Rectal smooth muscle tissue (tissue), 1 donor: ENCODE measurements around the gene IFNLR1.

Experiments
- H3K27ac ChIP-seq: one replicate; pipeline ENCODE4 v1.7.0; 2013; ENCODE audit warnings: low read depth, low read length, inconsistent platforms
- H3K27me3 ChIP-seq: one replicate; pipeline ENCODE4 v1.7.0; 2013; ENCODE audit warnings: low read length; ENCODE audit not compliant: control insufficient read depth, insufficient read depth
- H3K36me3 ChIP-seq: one replicate; pipeline ENCODE4 v1.7.0; 2013; ENCODE audit warnings: low read length; ENCODE audit not compliant: control insufficient read depth, insufficient read depth
- H3K4me1 ChIP-seq: one replicate; pipeline ENCODE4 v1.7.0; 2013; ENCODE audit warnings: low read length; ENCODE audit not compliant: control insufficient read depth, insufficient read depth
- H3K4me3 ChIP-seq: one replicate; pipeline ENCODE4 v1.7.0; 2013; ENCODE audit warnings: low read length
- H3K9ac ChIP-seq: one replicate; pipeline ENCODE4 v1.7.0; 2013; ENCODE audit warnings: low read length

The IFNLR1 gene

DNA sequence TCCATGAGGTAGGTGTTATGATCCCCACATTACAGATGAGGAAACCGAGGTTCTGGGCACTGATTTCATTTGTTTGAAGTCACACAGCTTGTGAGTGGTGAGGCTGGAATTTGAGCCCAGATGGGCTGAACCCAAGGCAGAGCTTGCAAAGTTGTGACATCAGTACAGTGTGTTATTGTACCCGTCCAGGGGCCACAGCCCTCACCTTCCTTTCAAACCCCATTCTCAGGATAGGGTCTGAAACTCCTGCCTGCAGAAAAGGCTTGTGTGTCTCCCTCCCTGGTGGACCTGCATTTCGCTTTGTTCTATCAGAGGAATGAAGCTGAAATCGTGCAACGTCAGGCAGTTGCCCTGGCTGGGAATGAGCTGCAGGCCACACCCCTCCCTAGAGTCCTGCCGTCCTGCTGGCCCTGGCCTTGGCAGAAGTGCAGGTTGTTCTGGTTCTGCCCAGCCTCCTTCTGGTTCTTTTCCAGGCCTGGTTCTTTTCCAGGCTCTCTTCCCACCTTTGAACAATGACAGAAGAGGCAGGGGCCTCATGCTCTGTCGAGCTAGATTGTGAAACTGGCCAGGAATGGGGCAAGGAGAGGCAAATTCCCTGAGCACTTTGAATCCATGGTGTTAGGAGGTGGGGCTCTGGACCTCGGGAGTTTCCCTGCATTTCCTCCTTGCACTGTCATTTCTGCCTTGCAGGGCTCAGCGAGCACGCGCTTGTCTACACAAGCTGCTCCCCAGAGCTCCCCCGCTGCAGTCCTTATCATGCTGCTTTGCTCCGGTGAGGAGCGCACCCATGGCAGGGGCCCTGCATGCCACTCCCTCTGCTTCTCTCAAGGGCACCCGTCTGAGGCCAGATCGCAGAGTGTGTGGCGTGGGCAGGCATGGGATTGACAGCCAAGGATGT is 67.0 kb downstream of the IFNLR1 start:
- Histone ChIP-seq H3K9ac (no peak overlapping the region), H3K36me3 (peaks cover 2% of the 10 kb centered on the region), H3K4me3 (no peak overlapping the region), H3K4me1 (peaks cover 4% of the 10 kb centered on the region), H3K27ac (no peak overlapping the region), H3K27me3 (no peaks in the 10 kb centered on the region)

DNA sequence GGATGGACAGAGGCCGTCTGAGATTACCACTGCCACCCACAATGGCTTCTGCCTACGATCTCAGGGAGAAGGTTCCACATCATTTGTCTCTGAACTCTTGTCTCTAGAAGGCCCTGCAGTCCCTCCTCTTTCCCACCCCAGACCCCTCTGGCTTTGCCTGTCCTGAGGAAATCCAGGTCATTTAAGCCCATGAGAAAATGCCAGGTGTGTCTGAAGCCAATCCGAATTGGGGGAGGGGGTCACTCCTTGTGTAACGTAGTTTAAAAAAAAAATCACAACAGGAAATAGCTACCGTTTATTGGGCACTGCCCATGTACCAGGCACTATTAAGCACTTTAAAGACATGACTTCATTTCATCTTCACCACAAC is 67.6 kb downstream of the IFNLR1 start:
- no peaks in the 10 kb centered on the region for H3K27me3 ChIP-seq
- no peak overlapping the region for H3K27ac ChIP-seq
- no peak overlapping the region for H3K9ac ChIP-seq
- H3K36me3 ChIP-seq: peaks cover 2% of the 10 kb centered on the region
- no peak overlapping the region for H3K4me3 ChIP-seq
- peaks cover 4% of the 10 kb centered on the region for H3K4me1 ChIP-seq

DNA sequence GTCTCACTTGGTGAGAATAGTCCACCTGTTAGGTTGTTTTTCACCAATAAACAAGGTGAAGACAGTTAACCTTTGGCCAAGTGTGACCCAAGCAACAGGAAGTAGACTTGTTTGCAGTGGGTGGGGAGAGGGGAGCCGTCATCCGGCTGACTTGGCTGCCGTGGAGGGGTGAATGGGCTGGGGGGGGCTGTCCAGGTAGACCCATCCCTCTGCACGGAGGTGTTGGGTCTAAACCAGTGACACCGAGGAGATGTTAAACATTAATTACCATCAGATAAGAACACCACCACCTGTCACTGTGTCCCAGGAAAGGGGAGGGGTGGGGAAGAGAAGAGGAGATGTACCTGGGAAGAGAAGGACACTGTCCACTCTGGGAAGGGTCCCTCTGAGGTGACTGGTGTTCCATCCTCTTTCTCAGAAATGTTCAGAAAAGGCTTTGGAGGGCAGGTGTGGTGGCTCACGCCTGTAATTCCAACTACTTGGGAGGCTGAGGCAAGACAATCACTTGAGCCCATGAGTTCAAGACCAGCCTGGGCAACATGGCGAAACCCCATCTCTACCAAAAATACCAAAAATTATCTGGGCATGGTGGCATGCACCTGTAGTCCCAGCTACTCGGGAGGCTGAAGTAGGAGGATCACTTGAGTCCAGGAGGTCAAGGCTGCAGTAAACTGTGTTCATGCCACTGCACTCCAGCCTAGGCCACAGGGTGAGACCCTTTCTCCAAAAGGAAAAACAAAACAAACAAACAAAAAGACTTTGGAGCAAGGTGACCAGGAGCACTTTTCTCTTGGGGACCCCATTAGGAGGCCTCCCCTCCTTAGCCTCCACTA is 68.5 kb downstream of the IFNLR1 start:
- Histone ChIP-seq H3K27ac (no peak overlapping the region), H3K9ac (no peak overlapping the region), H3K4me3 (no peak overlapping the region), H3K36me3 (peaks cover 2% of the 10 kb centered on the region), H3K27me3 (no peaks in the 10 kb centered on the region), H3K4me1 (peaks cover 4% of the 10 kb centered on the region)

DNA sequence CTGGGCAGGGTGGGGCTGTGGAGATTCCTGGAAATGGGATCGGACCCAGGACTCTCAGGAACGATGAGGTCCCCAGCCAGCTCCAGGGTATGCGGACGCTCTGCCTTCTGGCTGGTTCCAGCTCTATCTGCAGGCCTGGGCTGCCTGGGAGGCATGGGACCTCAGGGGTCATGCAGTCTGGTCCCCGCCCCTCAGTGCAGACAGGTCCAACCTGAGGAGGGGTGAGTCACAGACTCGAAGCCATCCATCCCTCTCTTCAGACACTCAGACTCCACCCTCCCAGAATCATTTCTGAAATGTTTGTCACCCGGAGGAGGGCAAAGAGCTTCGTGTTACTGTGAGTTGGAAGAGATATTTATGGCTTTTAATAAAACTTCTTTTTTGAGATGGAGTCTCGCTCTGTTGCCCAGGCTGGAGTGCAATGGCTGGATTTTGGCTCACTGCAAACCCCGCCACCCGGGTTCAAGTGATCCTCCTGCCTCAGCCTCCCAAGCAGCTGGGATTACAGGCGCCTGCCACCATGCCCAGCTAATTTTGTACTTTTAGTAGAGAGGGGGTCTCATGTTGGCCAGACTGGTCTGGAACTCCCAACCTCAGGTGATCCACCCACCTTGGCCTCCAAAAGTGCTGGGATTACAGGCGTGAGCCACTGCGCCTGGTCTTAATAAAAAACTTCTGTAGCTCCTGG is 69.2 kb downstream of the IFNLR1 start:
- H3K27ac ChIP-seq: no peak overlapping the region
- H3K4me3 ChIP-seq: no peak overlapping the region
- no peaks in the 10 kb centered on the region for H3K27me3 ChIP-seq
- no peak overlapping the region for H3K9ac ChIP-seq
- H3K36me3 ChIP-seq: peaks cover 2% of the 10 kb centered on the region
- peaks cover 4% of the 10 kb centered on the region for H3K4me1 ChIP-seq

DNA sequence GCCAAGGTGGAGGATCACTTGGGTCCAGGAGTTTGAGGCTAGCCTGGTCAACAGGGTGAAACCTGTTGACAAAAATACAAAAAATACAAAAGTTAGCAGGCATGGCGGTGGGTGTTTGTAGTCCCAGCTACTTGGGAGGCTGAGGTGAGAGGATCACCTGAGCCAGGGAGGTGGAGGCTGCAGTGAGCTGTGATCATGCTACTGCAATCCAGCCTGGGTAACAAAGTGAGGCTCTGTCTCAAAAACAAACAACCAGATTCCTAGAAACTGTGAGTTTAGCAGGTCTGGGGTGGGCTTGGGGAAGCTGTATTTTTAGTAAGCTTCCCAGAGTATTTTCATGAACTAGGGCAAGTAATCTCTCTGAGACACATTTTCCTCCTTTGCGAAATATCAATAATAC is 70.0 kb downstream of the IFNLR1 start:
- Histone ChIP-seq H3K27ac (no peak overlapping the region), H3K36me3 (peaks cover 2% of the 10 kb centered on the region), H3K4me3 (no peak overlapping the region), H3K27me3 (no peaks in the 10 kb centered on the region), H3K4me1 (peaks cover 4% of the 10 kb centered on the region), H3K9ac (no peak overlapping the region)

DNA sequence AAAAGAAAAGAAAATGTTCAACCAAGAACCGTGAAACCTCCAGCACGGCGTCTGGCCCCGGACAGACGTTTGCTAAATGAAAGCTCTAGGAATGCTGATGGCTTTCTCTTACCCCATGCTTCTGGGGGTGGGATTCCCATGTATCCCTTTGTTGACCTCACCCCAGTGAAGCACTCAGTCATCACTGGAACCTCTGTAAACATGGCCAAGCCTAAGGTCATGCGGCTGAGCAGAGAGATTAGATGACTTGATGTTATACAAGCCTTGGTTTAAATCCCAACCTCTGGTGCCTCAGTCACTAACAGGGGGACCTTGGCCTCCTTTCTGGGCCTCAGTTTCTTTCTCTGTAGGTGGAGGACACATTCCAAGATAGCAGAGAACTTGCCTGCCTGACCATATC is 72.3 kb downstream of the IFNLR1 start:
- no peak overlapping the region for H3K27ac ChIP-seq
- H3K36me3 ChIP-seq: no peaks in the 10 kb centered on the region
- H3K27me3 ChIP-seq: no peaks in the 10 kb centered on the region
- H3K4me3 ChIP-seq: no peak overlapping the region
- H3K9ac ChIP-seq: no peak overlapping the region
- H3K4me1 ChIP-seq: no peaks in the 10 kb centered on the region

DNA sequence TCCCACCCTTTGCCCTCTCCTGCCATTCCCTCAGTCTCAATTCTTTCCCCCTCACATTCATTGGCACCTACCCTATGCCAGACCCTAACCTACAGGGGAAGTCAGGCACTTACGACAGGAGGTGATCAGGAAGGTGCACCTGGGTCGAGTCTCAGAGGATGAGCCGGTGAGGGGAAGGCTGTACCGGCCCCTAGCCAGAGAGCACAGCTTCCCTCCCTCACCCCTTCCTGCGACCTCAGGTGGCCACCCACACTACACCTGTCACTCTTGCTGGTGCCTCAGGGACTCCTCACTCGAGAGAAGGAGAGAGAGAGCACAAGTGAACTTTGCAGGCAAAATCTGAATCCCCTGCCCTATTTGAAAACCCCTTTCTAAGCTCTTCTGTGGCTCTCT is 73.5 kb downstream of the IFNLR1 start:
- Histone ChIP-seq H3K9ac (no peak overlapping the region), H3K4me1 (no peaks in the 10 kb centered on the region), H3K36me3 (no peaks in the 10 kb centered on the region), H3K27me3 (no peaks in the 10 kb centered on the region), H3K27ac (no peak overlapping the region), H3K4me3 (no peak overlapping the region)

DNA sequence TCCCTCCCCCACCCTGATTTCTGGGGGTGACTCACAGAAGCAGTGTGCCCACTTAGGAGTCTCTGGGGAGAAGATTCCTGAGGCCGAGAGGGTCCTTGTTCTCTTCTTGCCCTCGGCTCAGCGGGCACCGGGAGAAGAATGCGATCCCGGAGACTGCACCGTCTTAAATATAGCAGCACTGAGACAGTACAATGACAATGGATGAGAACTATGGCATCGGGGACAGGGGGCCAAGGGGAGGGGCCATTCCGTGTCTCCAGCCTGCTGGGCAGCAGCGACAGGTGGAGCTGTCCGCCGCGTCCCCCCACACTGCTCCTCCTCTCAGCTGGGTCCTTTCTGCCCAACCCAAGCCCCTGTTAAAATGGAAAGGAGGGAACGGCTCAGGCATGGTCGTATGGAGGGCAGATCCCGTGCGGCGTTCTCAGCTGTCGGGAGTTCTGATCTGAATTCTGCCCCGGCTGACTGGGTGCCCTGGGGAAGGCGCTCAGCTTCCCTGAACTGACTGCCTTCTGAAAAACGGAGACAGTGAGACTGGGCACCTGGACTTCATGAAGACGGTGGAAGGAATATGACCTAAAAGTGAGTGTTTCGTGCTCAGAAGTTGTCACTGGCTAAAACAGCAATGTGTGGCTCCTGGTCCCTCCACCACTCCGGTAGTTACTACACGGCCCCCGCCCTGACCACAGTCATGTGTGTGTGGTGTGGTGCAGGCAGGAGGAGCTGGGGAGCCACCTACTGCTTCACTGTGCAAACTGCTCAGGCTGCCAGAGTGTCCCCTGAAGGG is 74.9 kb downstream of the IFNLR1 start, which contains the start of gene MYOM3:
TSS of gene MYOM3 (minus strand) at position 140 of the 784 bp plus-strand sequence. CDS start 3,499 bp downstream, outside the sequence.
- H3K4me3 ChIP-seq: peak within 1 kb of the TSS; percentile 40
- no peak within 1 kb of the TSS for H3K27ac ChIP-seq
- H3K9ac ChIP-seq: no peak within 1 kb of the TSS
- no peaks in the 10 kb centered on the region for H3K36me3 ChIP-seq
- no peaks in the 10 kb centered on the region for H3K27me3 ChIP-seq
- no peaks in the 10 kb centered on the region for H3K4me1 ChIP-seq

DNA sequence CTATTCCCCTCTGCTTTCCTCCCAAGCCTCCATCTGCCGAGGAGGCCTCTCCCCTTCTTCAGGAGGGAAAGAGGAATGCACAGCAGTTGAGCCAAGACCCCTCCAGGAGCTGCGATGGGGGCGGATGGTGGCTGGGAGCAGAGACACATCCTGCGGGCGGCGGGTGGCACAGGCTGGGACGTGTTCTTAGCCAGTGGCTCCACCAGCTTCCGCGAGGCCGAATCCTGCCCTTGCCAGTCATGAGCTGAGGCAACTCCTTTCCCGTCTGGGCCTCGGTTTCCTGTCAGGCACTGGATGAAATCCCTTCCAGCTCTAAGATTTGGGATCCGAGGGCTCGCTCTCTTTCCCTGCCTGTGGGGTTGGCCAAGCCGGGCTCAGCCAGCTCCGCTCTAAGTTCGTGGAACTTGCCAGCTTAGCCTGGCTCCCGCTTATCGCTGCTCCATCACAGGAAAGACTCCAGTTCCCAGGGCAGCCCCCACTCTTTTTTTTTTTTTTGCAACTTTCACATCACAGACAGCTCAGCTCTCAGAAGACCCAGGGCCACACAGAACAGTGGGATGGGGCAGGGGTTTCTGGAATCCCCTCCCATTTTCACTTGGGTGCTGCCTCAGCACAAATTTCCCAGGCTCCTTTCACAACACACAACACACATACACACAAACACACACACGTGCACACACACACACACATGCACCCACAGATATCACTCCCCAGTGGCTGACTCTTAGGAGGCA is 75.7 kb downstream of the IFNLR1 start:
- H3K27me3 ChIP-seq: no peaks in the 10 kb centered on the region
- no peak overlapping the region for H3K27ac ChIP-seq
- no peak overlapping the region for H3K4me3 ChIP-seq
- no peaks in the 10 kb centered on the region for H3K36me3 ChIP-seq
- H3K9ac ChIP-seq: no peak overlapping the region
- H3K4me1 ChIP-seq: no peaks in the 10 kb centered on the region

DNA sequence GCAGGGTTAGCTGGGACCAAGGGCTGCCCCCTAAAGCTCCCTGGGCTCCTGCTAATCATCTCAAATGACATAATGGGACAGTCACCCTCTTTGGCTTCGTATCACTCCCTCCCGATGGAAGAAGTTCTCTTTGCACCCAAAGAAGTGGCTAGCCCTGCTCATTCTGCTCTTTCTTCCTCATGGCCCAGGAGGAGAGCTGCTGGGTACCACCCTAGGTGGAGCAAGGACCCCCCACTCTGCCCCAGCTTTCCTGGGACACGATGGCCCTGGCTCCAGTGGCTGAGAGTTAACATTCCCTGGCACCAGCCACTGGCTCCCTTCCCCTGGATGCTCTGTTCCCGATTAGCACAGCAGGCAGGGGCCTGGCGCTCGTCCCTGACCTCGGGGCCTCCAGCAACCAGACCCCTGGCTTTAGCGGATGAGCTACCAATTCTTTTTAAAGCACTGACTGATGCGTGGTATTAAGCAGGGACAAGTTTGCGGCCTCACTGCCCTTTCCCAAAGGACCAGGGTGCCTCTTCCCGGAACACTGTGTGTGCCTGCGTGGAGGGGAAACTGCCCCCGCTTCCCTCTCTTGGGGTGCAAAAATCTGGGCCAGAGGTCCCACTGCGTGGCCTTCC is 76.3 kb downstream of the IFNLR1 start:
- Histone ChIP-seq H3K36me3 (no peaks in the 10 kb centered on the region), H3K4me3 (no peak overlapping the region), H3K4me1 (no peaks in the 10 kb centered on the region), H3K9ac (no peak overlapping the region), H3K27me3 (no peaks in the 10 kb centered on the region), H3K27ac (no peak overlapping the region)
